PC-3 (cell line): ENCODE measurements around the gene LPIN1. TPM values are rescaled to one million over a fixed set of nuclear protein-coding genes. Genes with fewer than 3 reads are reported as not detected.

Experiments
- ATAC-seq: fragments of 200-7000 bp; cut with Tn5 transposase; 2 replicates; pipeline ENCODE4 v1.9.1; 2020; ENCODE audit warnings: mild to moderate bottlenecking, moderate library complexity
- BruUV-seq: library from RNA; stranded (reverse); fragments of 400-500 nt; replicated peaks from 2 replicates; lab custom pipeline; 2021; lab: Mats Ljungman, UMichigan
- CTCF ChIA-PET: fragments of 300-600 bp; sonication (Branson Sonifier 250); formaldehyde crosslinking; loops from one replicate; lab custom pipeline; 2022; ENCODE audit warnings: antibody characterized with exemption; lab: Charles Lee
- POLR2A ChIA-PET: fragments of 300-600 bp; sonication (Branson Sonifier 250); formaldehyde crosslinking; loops from one replicate; lab custom pipeline; 2022; ENCODE audit warnings: antibody characterized with exemption; ENCODE audit not compliant: unreplicated experiment; lab: Charles Lee
- DNase-seq: peaks from one replicate; pipeline ENCODE4 v3.0.0-alpha.2; 2015
- H2AFZ ChIP-seq: fragments of 300-600 bp; sonication (generic); 2 replicates; pipeline ENCODE4 v1.6.0; 2016; ENCODE audit warnings: antibody characterized with exemption, low read length
- H3F3A ChIP-seq: fragments of 300-600 bp; sonication (generic); one replicate; pipeline ENCODE4 v1.6.0; 2017; ENCODE audit warnings: antibody characterized with exemption, low read length, control low read depth, mild to moderate bottlenecking; ENCODE audit not compliant: unreplicated experiment
- H3K27ac ChIP-seq: fragments of 300-600 bp; sonication (generic); 2 replicates; pipeline ENCODE4 v1.5.1; 2016; ENCODE audit warnings: mild to moderate bottlenecking, low read length
- H3K27me3 ChIP-seq: fragments of 300-600 bp; sonication (generic); 2 replicates; pipeline ENCODE4 v1.6.1; 2016; ENCODE audit warnings: low read length, mixed read lengths
- H3K36me3 ChIP-seq: fragments of 300-600 bp; sonication (generic); 2 replicates; pipeline ENCODE4 v1.6.1; 2016; ENCODE audit warnings: low read depth, mixed run types, low read length, mixed read lengths
- H3K4me1 ChIP-seq: fragments of 300-600 bp; sonication (generic); 2 replicates; pipeline ENCODE4 v1.5.1; 2016; ENCODE audit warnings: low read length; ENCODE audit not compliant: insufficient read depth
- H3K4me2 ChIP-seq: fragments of 300-600 bp; sonication (generic); 2 replicates; pipeline ENCODE4 v1.6.0; 2016; ENCODE audit warnings: low read length
- H3K4me3 ChIP-seq: fragments of 300-600 bp; sonication (generic); 2 replicates; pipeline ENCODE4 v1.5.1; 2016; ENCODE audit warnings: mild to moderate bottlenecking, low read length, mixed read lengths
- H3K79me2 ChIP-seq: fragments of 300-600 bp; sonication (generic); 2 replicates; pipeline ENCODE4 v1.6.1; 2017; ENCODE audit warnings: low read length, mixed read lengths
- H3K9ac ChIP-seq: fragments of 300-600 bp; sonication (generic); 2 replicates; pipeline ENCODE4 v1.6.0; 2016; ENCODE audit warnings: mild to moderate bottlenecking, low read length
- H3K9me2 ChIP-seq: fragments of 300-600 bp; sonication (generic); replicated peaks from 2 replicates; pipeline ENCODE4 v1.6.1; 2016; ENCODE audit warnings: mixed run types, low read length, mixed read lengths
- H3K9me3 ChIP-seq: fragments of 300-600 bp; sonication (generic); 2 replicates; pipeline ENCODE4 v1.6.1; 2016; ENCODE audit warnings: low read length, mixed read lengths
- H4K20me1 ChIP-seq: fragments of 300-600 bp; sonication (generic); 2 replicates; pipeline ENCODE4 v1.6.1; 2016; ENCODE audit warnings: low read length, mixed read lengths
- EZH2 ChIP-seq: fragments of 300-600 bp; sonication (generic); IDR thresholded peaks from one replicate; pipeline ENCODE4 v1.6.1; 2017; ENCODE audit warnings: antibody characterized with exemption, mild to moderate bottlenecking, low read length; ENCODE audit not compliant: unreplicated experiment
- EZH2phosphoT487 ChIP-seq: fragments of 300-600 bp; sonication (generic); IDR thresholded peaks from 2 replicates; pipeline ENCODE4 v1.6.1; 2018; ENCODE audit warnings: mild to moderate bottlenecking, antibody characterized with exemption, low read length, borderline replicate concordance
- intact Hi-C: fragments of 100-400 bp; cut with micrococcal nuclease; formaldehyde crosslinking; loops from 2 replicates; pipeline ENCODE4 v1.9.0; 2023
- total RNA-seq: library from RNA; depleted of rRNA; stranded (reverse); fragments of >200 nt; gene quantifications from 2 replicates; pipeline ENCODE4 v1.2.3, GENCODE V29; 2014
- TF ChIP-seq, protein P1 (sequence below): fragments of 300-600 bp; sonication (generic); conservative IDR thresholded peaks from 2 replicates; pipeline ENCODE4 v1.5.1; 2017; ENCODE audit warnings: antibody characterized with exemption, low read depth, mild to moderate bottlenecking, low read length

Gene LPIN1
- total RNA-seq, 1 experiment from 2014 or later: 40.9 TPM

GRCh38 chr2:11748861-11749645 lies 2.6 kb downstream of the LPIN1 start:
- ATAC-seq: no peak
- intact Hi-C loops: no loop called here
- Histone ChIP-seq H3K9me2 (no peaks in the 10 kb centered on the region), H3K79me2 (peaks cover 74% of the 10 kb centered on the region), H3K27ac (no peak overlapping the region), H3F3A (no peaks in the 10 kb centered on the region), H3K4me1 (peaks cover 54% of the 10 kb centered on the region), H3K27me3 (no peaks in the 10 kb centered on the region), H3K4me3 (no peak overlapping the region), H4K20me1 (peaks cover 53% of the 10 kb centered on the region), H2AFZ (no peak overlapping the region), H3K4me2 (peak overlapping the region; percentile 97), H3K36me3 (no peaks in the 10 kb centered on the region), H3K9me3 (no peaks in the 10 kb centered on the region), H3K9ac (no peak overlapping the region)
- DNase-seq: no peak
- no TSS peak for BruUV-seq
- TF ChIP-seq, protein P1, sequence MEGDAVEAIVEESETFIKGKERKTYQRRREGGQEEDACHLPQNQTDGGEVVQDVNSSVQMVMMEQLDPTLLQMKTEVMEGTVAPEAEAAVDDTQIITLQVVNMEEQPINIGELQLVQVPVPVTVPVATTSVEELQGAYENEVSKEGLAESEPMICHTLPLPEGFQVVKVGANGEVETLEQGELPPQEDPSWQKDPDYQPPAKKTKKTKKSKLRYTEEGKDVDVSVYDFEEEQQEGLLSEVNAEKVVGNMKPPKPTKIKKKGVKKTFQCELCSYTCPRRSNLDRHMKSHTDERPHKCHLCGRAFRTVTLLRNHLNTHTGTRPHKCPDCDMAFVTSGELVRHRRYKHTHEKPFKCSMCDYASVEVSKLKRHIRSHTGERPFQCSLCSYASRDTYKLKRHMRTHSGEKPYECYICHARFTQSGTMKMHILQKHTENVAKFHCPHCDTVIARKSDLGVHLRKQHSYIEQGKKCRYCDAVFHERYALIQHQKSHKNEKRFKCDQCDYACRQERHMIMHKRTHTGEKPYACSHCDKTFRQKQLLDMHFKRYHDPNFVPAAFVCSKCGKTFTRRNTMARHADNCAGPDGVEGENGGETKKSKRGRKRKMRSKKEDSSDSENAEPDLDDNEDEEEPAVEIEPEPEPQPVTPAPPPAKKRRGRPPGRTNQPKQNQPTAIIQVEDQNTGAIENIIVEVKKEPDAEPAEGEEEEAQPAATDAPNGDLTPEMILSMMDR: no peak
- TF ChIP-seq EZH2 (no peak), EZH2phosphoT487 (no peak)
- CTCF ChIA-PET: no interaction called here
- POLR2A ChIA-PET: no interaction called here

DNA sequence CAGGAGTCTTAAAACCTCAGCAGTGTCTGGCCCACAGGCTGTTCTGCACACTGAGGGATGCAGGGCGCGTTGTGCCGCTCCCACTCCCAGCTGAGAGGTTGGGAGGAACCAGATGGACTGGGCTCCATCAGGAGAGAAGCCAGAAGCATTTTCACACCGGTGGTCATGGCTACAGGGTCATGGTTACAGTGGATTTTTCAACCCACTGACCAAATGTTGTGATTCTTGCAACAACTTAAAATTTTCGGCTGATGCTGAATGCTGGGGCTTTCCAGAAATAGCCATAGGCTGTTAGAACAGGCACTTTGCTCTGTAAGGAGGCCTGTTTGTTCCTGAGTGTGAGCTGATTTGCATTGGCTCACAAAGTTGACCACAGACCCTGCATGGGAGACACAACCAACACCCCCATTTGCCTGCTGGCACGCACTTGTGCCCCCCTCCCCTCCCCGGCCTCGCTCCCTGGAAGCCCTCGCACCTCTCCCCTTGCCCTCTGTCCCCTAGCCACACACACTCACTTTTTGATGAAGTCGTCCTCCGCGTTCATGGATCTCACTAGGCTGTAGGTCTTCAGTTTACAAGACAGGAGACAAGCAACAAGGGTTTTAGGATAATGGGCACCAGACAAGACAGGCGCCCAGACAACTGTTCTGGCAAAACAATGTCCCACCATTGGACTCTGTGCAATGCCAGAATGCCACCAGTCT lies 3.4 kb downstream of the LPIN1 start:
- DNase-seq: no peak
- H3K27ac ChIP-seq: no peak overlapping the region
- peaks cover 55% of the 10 kb centered on the region for H3K4me1 ChIP-seq
- intact Hi-C loops: no loop called here
- no peak overlapping the region for H3K4me3 ChIP-seq
- H3K36me3 ChIP-seq: no peaks in the 10 kb centered on the region
- no TSS peak for BruUV-seq
- TF ChIP-seq EZH2 (no peak), EZH2phosphoT487 (no peak)
- TF ChIP-seq, protein P1: no peak
- no peak overlapping the region for H2AFZ ChIP-seq
- peaks cover 80% of the 10 kb centered on the region for H3K79me2 ChIP-seq
- no peaks in the 10 kb centered on the region for H3K9me2 ChIP-seq
- H3K27me3 ChIP-seq: no peaks in the 10 kb centered on the region
- no peak overlapping the region for H3K9ac ChIP-seq
- H3K4me2 ChIP-seq: no peak overlapping the region
- H3K9me3 ChIP-seq: no peaks in the 10 kb centered on the region
- ChIA-PET CTCF (no interaction called here), POLR2A (no interaction called here)
- H4K20me1 ChIP-seq: peaks cover 56% of the 10 kb centered on the region
- no peak for ATAC-seq
- no peaks in the 10 kb centered on the region for H3F3A ChIP-seq

DNA sequence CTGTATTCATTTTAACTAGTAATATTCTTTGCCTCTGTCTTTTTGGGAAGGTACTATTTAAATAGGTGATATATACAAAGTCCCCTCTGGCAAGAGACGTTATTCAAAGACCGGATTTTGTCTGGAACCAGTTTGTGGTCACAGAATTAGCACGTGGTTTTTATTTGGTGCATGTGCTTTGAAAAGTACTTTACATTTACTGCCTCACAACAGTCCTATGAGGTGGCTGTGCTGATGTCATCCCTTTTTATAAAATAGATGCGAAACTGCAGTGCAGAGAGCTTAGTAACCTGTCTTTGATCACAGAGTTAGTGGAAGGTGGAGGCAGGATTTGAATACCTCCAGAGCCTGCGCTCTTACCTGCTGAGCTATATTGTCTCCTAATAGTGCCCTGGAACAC lies 4.0 kb downstream of the LPIN1 start:
- Histone ChIP-seq H3K4me2 (no peak overlapping the region), H3K36me3 (no peaks in the 10 kb centered on the region), H3K9me2 (no peaks in the 10 kb centered on the region), H3K27me3 (no peaks in the 10 kb centered on the region), H3K4me1 (peaks cover 49% of the 10 kb centered on the region), H3K27ac (no peak overlapping the region), H3K9me3 (no peaks in the 10 kb centered on the region), H3K9ac (no peak overlapping the region), H3K4me3 (no peak overlapping the region), H2AFZ (no peak overlapping the region), H3F3A (no peaks in the 10 kb centered on the region), H3K79me2 (peaks cover 87% of the 10 kb centered on the region), H4K20me1 (peaks cover 56% of the 10 kb centered on the region)
- CTCF ChIA-PET: no interaction called here
- BruUV-seq: no TSS peak
- POLR2A ChIA-PET: no interaction called here
- TF ChIP-seq EZH2 (no peak), EZH2phosphoT487 (no peak)
- TF ChIP-seq, protein P1: no peak
- ATAC-seq (no peak), DNase-seq (no peak)
- intact Hi-C loops: no loop called here
